ENCODE data around the gene SLC22A12.

SLC22A12 gene

GRCh38 chr11:64611176-64611575 is 20.2 kb downstream of the SLC22A12 start:
- Histone ChIP-seq H3K36me3 (ENCODE audit: control insufficient read depth in 2 of 2, insufficient read depth in 2 of 2, low read length in 2 of 2) (no peaks in the 10 kb centered on the region), H3K27me3 (ENCODE audit: control insufficient read depth in 2 of 2, insufficient read depth in 2 of 2, low read length in 2 of 2) (peaks cover 0 to 4% of the 10 kb centered on the region in 2 donors), H3K4me1 (ENCODE audit: control insufficient read depth in 2 of 2, insufficient read depth in 2 of 2, low read length in 2 of 2) (no peaks in the 10 kb centered on the region), H3K9me3 (ENCODE audit: control insufficient read depth in 2 of 2, low read length in 2 of 2) (no peaks in the 10 kb centered on the region), H3K9ac (ENCODE audit: low read depth in 1 of 2, low read length in 2 of 2) (no peak overlapping the region), H3K27ac (ENCODE audit: low read depth in 2 of 2, low read length in 2 of 2) (no peak overlapping the region), H3K4me3 (ENCODE audit: low read length in 2 of 2) (no peak overlapping the region)

DNA sequence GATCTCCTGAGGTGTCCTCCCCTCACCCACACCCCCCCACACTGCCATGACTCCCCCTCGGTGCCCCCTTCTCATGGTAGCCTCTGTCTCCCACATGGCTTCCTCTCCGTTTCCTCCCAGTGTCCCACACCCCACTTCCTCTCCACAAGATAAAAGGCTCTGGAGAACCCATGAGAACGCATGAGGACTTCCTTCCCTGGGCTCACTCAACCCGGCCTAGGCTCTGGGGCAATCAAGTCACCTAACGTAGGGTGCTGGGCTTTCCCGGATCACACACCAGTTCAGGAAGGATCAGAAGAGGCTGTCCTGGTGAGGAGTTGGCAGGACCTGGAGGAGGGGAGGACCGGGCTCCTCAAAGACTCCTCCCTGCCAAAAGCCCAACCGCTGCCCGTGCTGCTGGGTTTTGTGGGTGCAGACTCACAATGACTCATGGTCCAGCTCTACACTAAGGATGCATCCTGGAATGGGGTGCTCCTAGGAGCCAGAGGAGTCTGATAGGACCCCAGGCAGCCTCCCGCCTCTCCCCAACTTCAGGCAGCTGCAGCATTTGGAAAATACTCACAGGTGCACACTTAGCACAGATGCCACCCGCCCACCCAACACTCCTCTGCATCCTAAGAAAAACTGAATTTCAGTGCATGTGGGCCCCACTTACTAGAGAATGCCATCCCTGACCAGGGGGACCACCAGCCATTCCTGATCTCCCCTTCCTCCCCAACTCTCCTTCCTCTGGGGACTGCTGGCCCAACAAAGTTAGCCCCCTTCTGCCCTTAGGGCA is 21.0 kb downstream of the SLC22A12 start:
- Histone ChIP-seq H3K9ac (ENCODE audit: low read depth in 1 of 2, low read length in 2 of 2) (no peak overlapping the region), H3K36me3 (ENCODE audit: control insufficient read depth in 2 of 2, insufficient read depth in 2 of 2, low read length in 2 of 2) (no peaks in the 10 kb centered on the region)

GRCh38 chr11:64613648-64614047 is 22.6 kb downstream of the SLC22A12 start:
- Histone ChIP-seq H3K27ac (ENCODE audit: low read depth in 2 of 2, low read length in 2 of 2) (no peak overlapping the region), H3K27me3 (ENCODE audit: control insufficient read depth in 2 of 2, insufficient read depth in 2 of 2, low read length in 2 of 2) (peaks cover 0 to 2% of the 10 kb centered on the region in 2 donors), H3K4me1 (ENCODE audit: control insufficient read depth in 2 of 2, insufficient read depth in 2 of 2, low read length in 2 of 2) (no peaks in the 10 kb centered on the region), H3K36me3 (ENCODE audit: control insufficient read depth in 2 of 2, insufficient read depth in 2 of 2, low read length in 2 of 2) (no peaks in the 10 kb centered on the region), H3K4me3 (ENCODE audit: low read length in 2 of 2) (no peak overlapping the region), H3K9me3 (ENCODE audit: control insufficient read depth in 2 of 2, low read length in 2 of 2) (no peaks in the 10 kb centered on the region), H3K9ac (ENCODE audit: low read depth in 1 of 2, low read length in 2 of 2) (no peak overlapping the region)

More for the DNA sequence above, 21.0 kb downstream of the SLC22A12 start:
- Histone ChIP-seq H3K27me3 (ENCODE audit: control insufficient read depth in 2 of 2, insufficient read depth in 2 of 2, low read length in 2 of 2) (peaks cover 0 to 4% of the 10 kb centered on the region in 2 donors), H3K4me3 (ENCODE audit: low read length in 2 of 2) (no peak overlapping the region), H3K4me1 (ENCODE audit: control insufficient read depth in 2 of 2, insufficient read depth in 2 of 2, low read length in 2 of 2) (no peaks in the 10 kb centered on the region), H3K27ac (ENCODE audit: low read depth in 2 of 2, low read length in 2 of 2) (no peak overlapping the region), H3K9me3 (ENCODE audit: control insufficient read depth in 2 of 2, low read length in 2 of 2) (no peaks in the 10 kb centered on the region)

DNA sequence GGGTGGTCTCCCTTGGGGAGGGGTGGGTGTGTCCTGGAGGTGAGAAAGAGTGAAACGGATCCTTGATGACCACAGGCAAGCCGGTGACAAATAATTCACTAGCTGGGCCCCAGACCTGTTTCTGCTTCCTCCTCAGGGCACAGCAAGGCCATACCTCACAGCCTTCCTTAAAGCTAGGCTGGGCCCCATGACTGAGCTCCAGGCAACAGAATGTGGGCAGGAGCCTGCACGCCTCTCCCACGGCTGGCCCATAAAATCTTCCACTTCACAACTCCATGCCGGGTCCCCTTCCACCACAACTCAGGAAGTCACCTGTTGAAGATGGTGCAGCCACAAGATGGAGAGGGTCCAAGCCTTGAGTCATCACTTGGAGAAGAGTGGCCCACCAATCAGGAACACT is 23.9 kb downstream of the SLC22A12 start:
- Histone ChIP-seq H3K27me3 (ENCODE audit: control insufficient read depth in 2 of 2, insufficient read depth in 2 of 2, low read length in 2 of 2) (no peaks in the 10 kb centered on the region), H3K4me1 (ENCODE audit: control insufficient read depth in 2 of 2, insufficient read depth in 2 of 2, low read length in 2 of 2) (peaks cover 0 to 4% of the 10 kb centered on the region in 2 donors), H3K9ac (ENCODE audit: low read depth in 1 of 2, low read length in 2 of 2) (no peak overlapping the region), H3K36me3 (ENCODE audit: control insufficient read depth in 2 of 2, insufficient read depth in 2 of 2, low read length in 2 of 2) (no peaks in the 10 kb centered on the region), H3K9me3 (ENCODE audit: control insufficient read depth in 2 of 2, low read length in 2 of 2) (no peaks in the 10 kb centered on the region), H3K4me3 (ENCODE audit: low read length in 2 of 2) (no peak overlapping the region), H3K27ac (ENCODE audit: low read depth in 2 of 2, low read length in 2 of 2) (no peak overlapping the region)

- Histone ChIP-seq H3K9ac (ENCODE audit: low read depth in 1 of 2, low read length in 2 of 2) (no peak overlapping the region), H3K27ac (ENCODE audit: low read depth in 2 of 2, low read length in 2 of 2) (no peak overlapping the region), H3K36me3 (ENCODE audit: control insufficient read depth in 2 of 2, insufficient read depth in 2 of 2, low read length in 2 of 2) (no peaks in the 10 kb centered on the region), H3K4me1 (ENCODE audit: control insufficient read depth in 2 of 2, insufficient read depth in 2 of 2, low read length in 2 of 2) (peaks cover 5 to 20% of the 10 kb centered on the region in 2 donors), H3K9me3 (ENCODE audit: control insufficient read depth in 2 of 2, low read length in 2 of 2) (no peaks in the 10 kb centered on the region), H3K4me3 (ENCODE audit: low read length in 2 of 2) (no peak overlapping the region), H3K27me3 (ENCODE audit: control insufficient read depth in 2 of 2, insufficient read depth in 2 of 2, low read length in 2 of 2) (no peaks in the 10 kb centered on the region)
Measured at GRCh38 chr11:64616817-64617216, 25.8 kb downstream of the SLC22A12 start.

DNA sequence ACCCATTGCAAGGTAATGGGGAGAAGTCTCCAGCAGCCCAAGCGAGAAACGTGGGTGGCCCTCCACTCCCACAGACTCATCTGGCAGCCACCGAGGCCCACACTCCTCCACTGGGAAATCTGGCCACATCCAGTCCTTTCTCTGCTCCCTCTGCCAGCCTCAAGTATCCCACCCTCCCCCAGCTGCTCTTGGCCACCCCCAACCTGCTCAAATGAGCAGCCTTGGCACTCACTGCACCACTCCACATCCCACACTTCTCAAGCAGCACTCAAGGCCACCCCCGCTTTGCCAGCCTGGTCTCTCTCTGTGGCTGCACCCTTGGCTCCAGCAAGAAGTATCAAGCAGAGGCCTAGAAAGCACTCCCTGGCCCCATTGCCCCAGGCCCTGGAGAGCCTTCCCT is 28.2 kb downstream of the SLC22A12 start:
- Histone ChIP-seq H3K9me3 (ENCODE audit: control insufficient read depth in 2 of 2, low read length in 2 of 2) (no peaks in the 10 kb centered on the region), H3K4me1 (ENCODE audit: control insufficient read depth in 2 of 2, insufficient read depth in 2 of 2, low read length in 2 of 2) (peaks cover 5 to 20% of the 10 kb centered on the region in 2 donors), H3K9ac (ENCODE audit: low read depth in 1 of 2, low read length in 2 of 2) (no peak overlapping the region), H3K27ac (ENCODE audit: low read depth in 2 of 2, low read length in 2 of 2) (no peak overlapping the region), H3K27me3 (ENCODE audit: control insufficient read depth in 2 of 2, insufficient read depth in 2 of 2, low read length in 2 of 2) (no peaks in the 10 kb centered on the region), H3K4me3 (ENCODE audit: low read length in 2 of 2) (no peak overlapping the region), H3K36me3 (ENCODE audit: control insufficient read depth in 2 of 2, insufficient read depth in 2 of 2, low read length in 2 of 2) (no peaks in the 10 kb centered on the region)

- Histone ChIP-seq H3K36me3 (ENCODE audit: control insufficient read depth in 2 of 2, insufficient read depth in 2 of 2, low read length in 2 of 2) (no peaks in the 10 kb centered on the region), H3K27me3 (ENCODE audit: control insufficient read depth in 2 of 2, insufficient read depth in 2 of 2, low read length in 2 of 2) (no peaks in the 10 kb centered on the region), H3K4me1 (ENCODE audit: control insufficient read depth in 2 of 2, insufficient read depth in 2 of 2, low read length in 2 of 2) (peaks cover 5 to 20% of the 10 kb centered on the region in 2 donors), H3K9ac (ENCODE audit: low read depth in 1 of 2, low read length in 2 of 2) (peak overlapping the region in 1 of 2 donors; percentile 6), H3K27ac (ENCODE audit: low read depth in 2 of 2, low read length in 2 of 2) (peak overlapping the region; percentile 32 to 69), H3K9me3 (ENCODE audit: control insufficient read depth in 2 of 2, low read length in 2 of 2) (no peaks in the 10 kb centered on the region), H3K4me3 (ENCODE audit: low read length in 2 of 2) (peak overlapping the region in 1 of 2 donors; percentile 5)
Measured at GRCh38 chr11:64619811-64620380, 28.9 kb downstream of the SLC22A12 start.

GRCh38 chr11:64620381-64620971 is 29.5 kb downstream of the SLC22A12 start:
- no peak overlapping the region for H3K9ac ChIP-seq (ENCODE audit: low read depth in 1 of 2, low read length in 2 of 2)
- H3K36me3 ChIP-seq (ENCODE audit: control insufficient read depth in 2 of 2, insufficient read depth in 2 of 2, low read length in 2 of 2), result no peaks in the 10 kb centered on the region
- no peaks in the 10 kb centered on the region for H3K9me3 ChIP-seq (ENCODE audit: control insufficient read depth in 2 of 2, low read length in 2 of 2)
- H3K27ac ChIP-seq (ENCODE audit: low read depth in 2 of 2, low read length in 2 of 2), result peak overlapping the region; percentile 32 to 69
- H3K4me1 ChIP-seq (ENCODE audit: control insufficient read depth in 2 of 2, insufficient read depth in 2 of 2, low read length in 2 of 2), result peaks cover 5 to 20% of the 10 kb centered on the region in 2 donors
- H3K27me3 ChIP-seq (ENCODE audit: control insufficient read depth in 2 of 2, insufficient read depth in 2 of 2, low read length in 2 of 2), result no peaks in the 10 kb centered on the region
- no peak overlapping the region for H3K4me3 ChIP-seq (ENCODE audit: low read length in 2 of 2)

DNA sequence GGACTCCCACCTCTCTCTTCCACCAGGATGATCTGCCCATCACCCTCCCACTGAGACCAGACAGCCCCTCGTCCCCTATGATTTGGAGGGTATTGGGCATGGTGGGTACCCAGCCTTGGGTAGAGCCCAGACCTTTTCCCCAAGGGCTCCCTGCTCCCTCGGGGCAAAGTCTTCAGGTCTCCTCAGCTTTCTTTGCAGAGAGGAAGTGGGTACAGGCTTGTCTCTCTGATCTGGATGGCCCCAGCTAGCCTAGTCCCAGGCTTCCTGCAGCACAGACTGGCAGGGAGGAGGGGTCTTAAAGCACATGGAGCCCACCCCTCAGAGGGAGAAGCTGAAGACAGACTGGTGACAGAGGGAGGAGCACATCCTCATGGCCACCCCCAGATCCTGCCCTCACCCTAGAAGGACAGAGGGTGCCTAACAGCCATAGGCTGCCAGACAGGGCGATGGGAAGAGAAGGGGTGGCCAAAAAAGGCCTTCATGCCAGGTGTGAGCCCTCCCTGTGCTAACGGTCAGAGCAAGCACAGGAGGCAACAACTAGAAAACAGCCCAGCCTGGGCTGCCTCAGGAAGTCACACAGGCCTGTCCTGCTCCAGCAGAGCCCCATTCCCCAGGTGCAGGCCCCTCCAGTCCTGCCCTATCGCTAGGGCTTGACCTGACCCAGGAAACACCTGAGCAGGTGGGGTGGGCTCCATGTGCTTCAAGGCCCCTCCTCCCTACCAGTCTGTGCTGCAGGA is 30.4 kb downstream of the SLC22A12 start:
- Histone ChIP-seq H3K4me1 (ENCODE audit: control insufficient read depth in 2 of 2, insufficient read depth in 2 of 2, low read length in 2 of 2) (peaks cover 5 to 20% of the 10 kb centered on the region in 2 donors), H3K36me3 (ENCODE audit: control insufficient read depth in 2 of 2, insufficient read depth in 2 of 2, low read length in 2 of 2) (no peaks in the 10 kb centered on the region), H3K27me3 (ENCODE audit: control insufficient read depth in 2 of 2, insufficient read depth in 2 of 2, low read length in 2 of 2) (no peaks in the 10 kb centered on the region), H3K9me3 (ENCODE audit: control insufficient read depth in 2 of 2, low read length in 2 of 2) (no peaks in the 10 kb centered on the region), H3K9ac (ENCODE audit: low read depth in 1 of 2, low read length in 2 of 2) (no peak overlapping the region), H3K4me3 (ENCODE audit: low read length in 2 of 2) (no peak overlapping the region), H3K27ac (ENCODE audit: low read depth in 2 of 2, low read length in 2 of 2) (no peak overlapping the region)

DNA sequence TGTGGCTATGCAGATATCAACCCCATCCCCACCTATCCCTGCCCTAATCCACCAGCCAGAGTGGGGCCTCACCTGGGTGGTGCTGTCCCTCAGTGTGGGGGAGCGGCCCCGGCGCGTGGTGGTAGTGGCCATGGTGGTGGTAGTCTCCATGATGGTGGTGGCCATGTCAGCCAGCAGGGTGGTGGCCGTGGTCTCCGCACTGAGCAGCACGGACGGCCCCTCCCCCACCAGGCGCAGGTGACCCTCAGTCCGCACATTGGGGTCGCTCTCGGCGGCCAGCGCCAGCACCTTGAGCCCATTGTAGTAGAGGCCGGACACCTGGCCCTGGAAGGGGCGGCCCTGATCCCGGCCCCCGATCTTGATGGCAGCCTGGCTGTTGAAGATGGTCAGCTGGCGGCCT is 31.7 kb downstream of the SLC22A12 start:
- H3K27me3 ChIP-seq (ENCODE audit: control insufficient read depth in 2 of 2, insufficient read depth in 2 of 2, low read length in 2 of 2), result no peaks in the 10 kb centered on the region
- H3K9ac ChIP-seq (ENCODE audit: low read depth in 1 of 2, low read length in 2 of 2), result no peak overlapping the region
- H3K9me3 ChIP-seq (ENCODE audit: control insufficient read depth in 2 of 2, low read length in 2 of 2), result no peaks in the 10 kb centered on the region
- no peaks in the 10 kb centered on the region for H3K36me3 ChIP-seq (ENCODE audit: control insufficient read depth in 2 of 2, insufficient read depth in 2 of 2, low read length in 2 of 2)
- H3K27ac ChIP-seq (ENCODE audit: low read depth in 2 of 2, low read length in 2 of 2), result no peak overlapping the region
- peaks cover 5 to 20% of the 10 kb centered on the region in 2 donors for H3K4me1 ChIP-seq (ENCODE audit: control insufficient read depth in 2 of 2, insufficient read depth in 2 of 2, low read length in 2 of 2)
- H3K4me3 ChIP-seq (ENCODE audit: low read length in 2 of 2), result no peak overlapping the region

Measured in mucosa of rectum (tissue), 2 donors.